PC-3 (cell line): Measurements from ENCODE around the gene GREM1.

Experiments
- EZH2 ChIP-seq: fragments of 300-600 bp; sonication (generic); IDR thresholded peaks from one replicate; pipeline ENCODE4 v1.6.1; 2017; ENCODE audit warnings: antibody characterized with exemption, mild to moderate bottlenecking, low read length; ENCODE audit not compliant: unreplicated experiment
- EZH2phosphoT487 ChIP-seq: fragments of 300-600 bp; sonication (generic); IDR thresholded peaks from 2 replicates; pipeline ENCODE4 v1.6.1; 2018; ENCODE audit warnings: mild to moderate bottlenecking, antibody characterized with exemption, low read length, borderline replicate concordance
- TF ChIP-seq, protein P1 (sequence below): fragments of 300-600 bp; sonication (generic); conservative IDR thresholded peaks from 2 replicates; pipeline ENCODE4 v1.5.1; 2017; ENCODE audit warnings: antibody characterized with exemption, low read depth, mild to moderate bottlenecking, low read length

DNA sequence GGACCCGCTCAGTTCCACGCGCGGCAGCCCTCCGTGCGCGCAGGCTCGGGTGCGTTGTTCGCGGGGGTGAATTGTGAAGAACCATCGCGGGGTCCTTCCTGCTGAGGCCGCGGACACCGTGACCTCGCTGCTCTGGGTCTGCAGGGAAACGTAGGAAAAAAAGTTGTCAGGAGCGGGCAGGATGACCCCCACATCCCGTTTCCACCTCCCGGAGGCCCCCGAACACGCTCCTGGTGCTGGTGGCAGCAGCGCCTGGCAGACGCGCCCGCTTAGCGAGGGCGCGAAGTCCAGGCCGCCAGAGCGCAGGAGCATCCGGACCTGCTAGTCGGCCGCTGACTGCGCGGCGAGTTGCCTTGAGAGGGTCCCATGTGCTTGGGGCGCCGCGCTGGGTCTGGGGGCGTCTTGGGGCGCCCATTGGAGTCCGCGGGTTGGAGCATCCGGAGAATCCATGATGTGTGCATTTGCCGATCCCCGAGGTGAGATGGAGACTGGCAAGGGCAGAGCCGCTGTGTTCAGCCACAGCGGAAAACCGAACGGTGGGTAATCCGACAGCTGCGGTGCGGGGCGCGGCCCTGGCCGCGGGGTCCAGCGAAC, 520 bp downstream of the GREM1 start:
- TF ChIP-seq, protein P1, sequence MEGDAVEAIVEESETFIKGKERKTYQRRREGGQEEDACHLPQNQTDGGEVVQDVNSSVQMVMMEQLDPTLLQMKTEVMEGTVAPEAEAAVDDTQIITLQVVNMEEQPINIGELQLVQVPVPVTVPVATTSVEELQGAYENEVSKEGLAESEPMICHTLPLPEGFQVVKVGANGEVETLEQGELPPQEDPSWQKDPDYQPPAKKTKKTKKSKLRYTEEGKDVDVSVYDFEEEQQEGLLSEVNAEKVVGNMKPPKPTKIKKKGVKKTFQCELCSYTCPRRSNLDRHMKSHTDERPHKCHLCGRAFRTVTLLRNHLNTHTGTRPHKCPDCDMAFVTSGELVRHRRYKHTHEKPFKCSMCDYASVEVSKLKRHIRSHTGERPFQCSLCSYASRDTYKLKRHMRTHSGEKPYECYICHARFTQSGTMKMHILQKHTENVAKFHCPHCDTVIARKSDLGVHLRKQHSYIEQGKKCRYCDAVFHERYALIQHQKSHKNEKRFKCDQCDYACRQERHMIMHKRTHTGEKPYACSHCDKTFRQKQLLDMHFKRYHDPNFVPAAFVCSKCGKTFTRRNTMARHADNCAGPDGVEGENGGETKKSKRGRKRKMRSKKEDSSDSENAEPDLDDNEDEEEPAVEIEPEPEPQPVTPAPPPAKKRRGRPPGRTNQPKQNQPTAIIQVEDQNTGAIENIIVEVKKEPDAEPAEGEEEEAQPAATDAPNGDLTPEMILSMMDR: no peak
- TF ChIP-seq EZH2 (no peak), EZH2phosphoT487 (no peak)
